Astrocyte of the hippocampus (primary cell): ENCODE measurements around the gene BACE2.

Experiments
- DNase-seq: peaks from one replicate; pipeline ENCODE4 v3.0.0; 2011; ENCODE audit warnings: low read depth, low spot score

Gene BACE2

GRCh38 chr21:41215856-41216408, 48.0 kb downstream of the BACE2 start:
- no peak for DNase-seq

DNA sequence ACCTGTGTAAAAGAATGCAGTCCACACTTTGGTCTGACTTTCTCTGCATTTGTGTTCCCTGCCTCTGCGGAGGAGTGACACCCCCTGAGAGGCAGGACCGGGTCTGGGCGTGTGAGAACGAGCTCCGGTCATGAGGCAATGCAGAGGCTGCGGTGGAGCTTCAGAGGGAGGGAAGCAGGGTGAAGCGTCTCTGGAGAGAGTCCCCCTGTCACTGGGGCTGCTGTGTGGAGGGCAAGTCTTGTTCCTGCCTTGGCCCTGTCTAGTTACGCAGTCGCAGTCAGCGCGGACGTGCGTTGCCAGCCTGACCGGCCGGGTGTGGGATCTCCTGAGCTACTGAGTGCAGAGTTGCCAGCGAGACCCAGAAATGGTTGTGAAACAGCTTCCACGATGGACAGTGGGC, 48.5 kb downstream of the BACE2 start:
- no peak for DNase-seq

GRCh38 chr21:41217671-41218385, 49.9 kb downstream of the BACE2 start:
- DNase-seq, result peak; percentile 45

GRCh38 chr21:41219498-41220207, 51.7 kb downstream of the BACE2 start:
- peak; percentile 35 for DNase-seq

GRCh38 chr21:41220208-41220733, 52.3 kb downstream of the BACE2 start:
- DNase-seq, result no peak

DNA sequence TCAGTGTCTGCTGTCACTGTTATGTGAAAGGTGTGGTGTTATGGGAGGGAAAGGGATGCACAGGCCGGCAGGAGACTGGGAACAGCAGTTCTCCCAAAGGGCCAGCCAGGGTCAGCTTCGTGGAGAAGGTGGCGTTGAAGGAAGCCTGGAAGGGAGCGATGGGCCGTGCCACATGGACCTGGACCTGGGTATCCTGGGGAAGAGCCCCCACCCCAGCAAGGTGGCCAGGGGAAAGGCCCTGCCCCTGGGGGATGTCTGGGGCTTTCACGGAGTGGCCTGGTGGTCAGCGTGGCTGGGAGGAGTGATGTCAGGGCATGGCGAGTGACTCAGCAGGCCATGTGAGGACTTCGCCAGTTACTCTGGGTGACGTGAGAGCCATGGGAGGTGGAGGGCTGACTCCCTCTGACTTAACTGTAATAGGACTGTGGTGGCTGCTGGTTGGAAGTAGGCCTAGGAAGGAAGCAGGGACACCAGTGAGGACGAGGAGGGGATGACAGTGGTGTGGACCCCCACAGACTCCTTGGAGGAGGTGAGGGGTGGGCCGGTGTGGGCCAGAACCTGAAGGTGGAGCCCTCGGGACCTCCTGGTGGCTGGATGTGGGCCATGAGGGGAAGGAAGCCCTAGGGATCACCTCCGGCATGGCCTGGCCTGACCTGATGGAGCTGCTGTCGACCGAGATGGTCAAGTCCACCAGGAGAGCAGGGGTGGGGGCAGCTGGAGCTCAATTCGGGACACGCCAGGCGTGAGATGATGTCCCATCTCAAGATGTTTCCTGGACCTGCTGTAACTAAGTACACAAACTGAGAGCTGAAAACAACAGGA, 54.5 kb downstream of the BACE2 start:
- DNase-seq, result no peak

DNA sequence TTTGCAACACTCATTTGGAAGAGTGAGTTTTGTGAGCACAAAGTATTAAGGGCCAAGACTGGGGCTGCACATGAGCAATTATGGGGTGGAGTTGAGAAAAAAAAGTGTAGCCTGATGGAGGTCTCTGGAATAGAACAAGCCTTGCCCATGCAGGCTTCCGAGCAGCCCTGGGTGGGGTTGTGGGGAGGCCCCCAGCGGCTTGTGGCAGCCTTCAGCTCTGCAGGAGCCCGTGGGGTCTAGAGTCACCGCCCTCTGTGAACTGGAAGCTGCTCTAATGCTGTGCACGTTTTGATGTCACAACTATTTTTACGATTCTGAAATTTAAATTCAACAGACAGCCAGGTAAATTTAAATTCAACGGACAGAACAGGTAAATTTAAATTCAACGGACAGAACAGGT, 58.9 kb downstream of the BACE2 start:
- DNase-seq, result no peak

DNA sequence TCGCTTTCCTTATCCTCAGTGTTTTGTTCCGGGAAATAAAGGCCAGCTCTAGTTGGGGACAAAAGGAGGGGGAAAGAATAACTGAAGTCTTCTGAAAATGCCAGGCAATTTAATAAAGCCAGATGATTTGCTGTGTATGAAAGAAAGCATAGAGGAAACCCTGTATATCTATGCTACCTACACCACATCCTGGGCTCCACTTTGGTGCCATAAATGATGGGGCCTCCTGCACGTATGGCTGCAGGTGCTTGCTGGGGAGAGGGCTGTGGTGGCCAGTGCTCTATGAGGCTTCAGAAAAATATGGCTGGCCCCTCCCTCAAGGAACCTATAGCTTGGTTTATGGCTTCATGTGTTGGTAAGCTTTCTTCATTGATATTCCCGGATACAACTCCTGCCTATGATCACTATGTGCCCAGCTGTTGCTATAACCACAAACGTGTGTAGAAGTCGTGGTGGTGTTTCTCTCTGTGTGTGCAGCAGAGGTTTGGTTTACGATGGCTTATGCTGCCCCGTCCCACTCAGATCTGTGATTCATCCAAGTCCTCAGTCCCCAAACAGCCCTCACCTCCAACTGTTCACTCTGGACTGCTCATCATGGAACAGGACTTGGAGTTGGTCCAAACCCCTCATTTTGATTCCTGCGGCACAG, 59.5 kb downstream of the BACE2 start:
- no peak for DNase-seq

DNA sequence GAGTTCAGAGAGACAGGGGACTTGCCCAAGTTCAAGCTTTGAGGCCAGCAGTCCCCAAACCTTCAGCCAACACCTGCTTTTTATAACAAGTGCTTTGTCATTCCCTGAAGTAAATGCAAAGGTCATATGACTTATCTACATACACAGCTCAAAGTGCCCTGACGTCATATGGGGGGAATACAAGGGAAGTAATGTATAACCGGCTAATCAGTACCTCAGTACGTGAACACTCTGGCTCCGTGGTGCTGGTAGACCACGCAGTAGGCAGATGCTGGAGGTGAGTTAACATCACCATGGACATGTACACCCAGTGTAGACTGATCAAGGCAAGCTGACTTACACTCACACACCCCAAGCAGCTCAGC, 60.0 kb downstream of the BACE2 start:
- DNase-seq, result no peak

DNA sequence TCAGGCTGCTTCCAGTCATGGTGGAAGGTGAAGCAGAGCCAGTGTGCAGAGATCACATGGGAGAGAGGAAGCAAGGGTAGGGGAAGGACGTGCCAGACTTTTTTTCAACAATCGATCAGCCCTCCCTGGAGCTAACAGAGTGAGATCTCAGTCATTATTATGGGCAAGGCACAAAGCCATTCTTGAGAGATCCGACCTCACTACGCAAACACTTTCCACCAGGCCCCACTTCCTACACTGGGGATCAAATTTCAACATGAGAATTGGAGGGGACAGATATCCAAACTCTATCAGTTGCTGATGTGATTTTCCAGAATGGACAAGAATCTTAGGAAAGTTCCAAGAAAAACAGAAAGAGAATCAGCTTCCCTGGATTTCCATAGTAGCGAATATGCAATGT, 60.5 kb downstream of the BACE2 start:
- DNase-seq, result no peak

DNA sequence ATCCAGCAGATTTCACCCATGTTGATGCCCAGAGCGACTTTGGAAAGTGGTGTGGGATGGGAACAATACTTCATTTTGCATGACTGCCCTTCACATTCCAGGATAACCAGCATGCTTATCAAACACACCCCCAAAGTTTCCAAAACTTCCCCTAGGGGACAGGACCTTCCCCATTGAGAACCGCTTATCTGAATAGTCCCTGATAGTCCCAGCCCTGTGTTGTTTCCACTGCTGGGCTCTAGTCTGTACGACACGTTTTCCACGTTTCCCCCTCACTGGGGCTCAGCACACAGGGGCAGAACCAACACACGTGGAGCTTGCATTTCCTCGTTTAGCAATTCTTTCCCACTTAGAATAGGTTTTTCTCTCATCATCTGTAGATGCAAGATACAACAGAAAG, 61.0 kb downstream of the BACE2 start:
- no peak for DNase-seq

- no peak for DNase-seq
These were observed 61.7 kb downstream of the BACE2 start for GRCh38 chr21:41229509-41230248.

DNA sequence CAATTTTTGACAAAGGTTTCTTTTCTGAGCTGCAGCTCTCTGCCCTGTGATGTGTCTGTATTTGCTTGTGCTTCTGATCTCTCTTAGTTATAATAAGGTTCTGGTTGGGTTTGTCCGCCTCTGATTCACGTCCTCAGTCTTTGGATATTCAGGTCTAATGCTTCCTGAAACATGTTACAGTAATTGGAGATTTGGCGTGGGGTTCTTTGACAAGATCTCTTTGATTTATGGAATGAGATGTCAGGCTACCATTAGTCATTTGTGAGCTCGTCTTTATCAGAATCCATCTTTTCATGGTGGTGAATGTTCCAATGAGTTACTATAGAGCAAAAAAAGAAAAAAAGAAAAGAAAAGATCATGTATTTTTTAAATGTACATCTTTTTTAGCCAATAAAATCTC, 62.5 kb downstream of the BACE2 start:
- no peak for DNase-seq

- DNase-seq, result no peak
These were observed 63.1 kb downstream of the BACE2 start for GRCh38 chr21:41231060-41231459.

- no peak for DNase-seq
These were observed 64.1 kb downstream of the BACE2 start for GRCh38 chr21:41232013-41232412.

GRCh38 chr21:41233916-41234315, 66.0 kb downstream of the BACE2 start:
- DNase-seq, result no peak

DNA sequence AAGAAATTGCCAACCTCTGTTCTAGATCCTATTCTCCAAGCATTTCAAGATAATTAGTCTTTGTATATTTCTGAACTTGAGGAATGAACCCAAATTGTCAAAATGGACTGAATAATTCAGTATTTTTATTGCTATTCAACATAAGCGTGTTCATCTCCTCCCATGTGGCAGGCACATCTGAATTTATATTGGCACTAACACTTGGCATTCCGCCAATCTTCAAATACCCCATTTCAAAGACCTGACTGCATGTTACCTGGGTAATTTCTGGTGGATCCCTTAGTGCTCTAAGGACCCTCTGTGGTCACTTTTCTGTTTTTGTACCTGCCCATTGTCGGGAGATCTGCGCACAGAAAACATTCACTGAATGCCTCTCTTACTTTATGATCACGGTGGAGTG, 66.6 kb downstream of the BACE2 start:
- no peak for DNase-seq

GRCh38 chr21:41235201-41235600, 67.2 kb downstream of the BACE2 start:
- DNase-seq, result no peak

- no peak for DNase-seq
These were observed 68.5 kb downstream of the BACE2 start for GRCh38 chr21:41236352-41236973.

DNA sequence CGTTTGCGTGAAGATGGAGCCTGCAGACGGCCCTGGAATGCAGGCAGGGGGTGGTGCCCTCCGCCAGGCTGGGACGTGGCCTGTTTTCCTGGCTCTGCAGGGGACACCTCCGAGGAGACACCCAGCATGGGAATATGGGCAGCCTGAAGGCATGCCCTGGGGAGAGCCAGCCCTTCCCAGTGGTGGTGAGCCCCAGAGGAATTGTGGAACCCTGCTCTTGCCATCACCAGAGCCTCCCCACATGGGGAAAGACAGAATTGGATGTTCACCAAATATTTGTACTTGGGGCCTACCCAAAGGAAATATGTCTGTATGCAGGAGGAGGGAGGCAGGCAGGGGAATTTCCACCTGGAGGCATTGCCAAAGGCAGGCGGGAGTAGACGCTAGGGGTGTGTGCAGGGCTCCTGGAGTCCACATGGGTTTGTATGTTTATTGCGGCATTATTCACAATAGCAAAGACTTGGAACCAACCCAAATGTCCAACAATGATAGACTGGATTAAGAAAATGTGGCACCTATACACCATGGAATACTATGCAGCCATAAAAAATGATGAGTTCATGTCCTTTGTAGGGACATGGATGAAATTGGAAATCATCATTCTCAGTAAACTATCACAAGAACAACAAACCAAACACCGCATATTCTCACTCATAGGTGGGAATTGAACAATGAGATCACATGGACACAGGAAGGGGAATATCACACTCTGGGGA, 70.3 kb downstream of the BACE2 start:
- peak; percentile 86 for DNase-seq
